Measurements from ENCODE around the gene MTUS2. TPM values are rescaled to one million over a fixed set of nuclear protein-coding genes. Genes with fewer than 3 reads are reported as not detected.

Gene MTUS2
- total and polyA plus RNA-seq, 2 of the 8 experiments (the other 6 are each of a cell fraction or from before 2014, with no cell fraction given) = 0.18 to 0.80 TPM

DNA sequence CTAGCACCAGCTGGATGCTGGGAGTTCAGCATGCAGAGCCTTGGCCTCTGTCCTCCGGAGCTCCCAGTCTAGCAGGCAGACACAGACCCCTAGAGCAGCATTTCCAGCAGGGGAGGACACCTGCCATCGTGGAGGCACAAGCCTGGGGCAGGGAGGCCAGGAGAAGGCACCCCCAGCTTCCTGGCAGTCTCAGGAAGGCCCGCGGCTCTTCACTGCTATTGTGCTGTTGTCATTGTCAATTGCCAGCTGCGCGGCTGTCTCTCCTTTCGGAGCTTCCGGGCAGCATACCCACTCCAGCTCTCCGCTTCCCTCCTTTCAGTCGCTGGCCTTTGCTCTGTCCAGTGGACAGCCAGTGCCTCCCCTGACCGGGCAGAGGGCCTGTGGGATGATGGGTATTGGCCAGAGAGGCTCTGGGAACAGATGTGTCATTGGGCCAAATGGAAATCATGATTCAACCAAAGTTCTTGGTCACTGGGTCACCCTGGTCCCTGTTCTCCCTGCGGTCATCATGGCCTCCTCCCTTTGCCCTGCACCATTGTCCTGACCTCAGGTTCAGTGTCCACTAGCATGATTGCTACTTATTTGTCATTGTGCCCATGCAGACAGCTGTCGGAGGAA is 682.4 kb downstream of the MTUS2 start:
- Histone ChIP-seq H4K20me1 (replicated peaks in 1 of 2; ENCODE audit: control insufficient read depth in 1 of 2, insufficient read depth in 2 of 2, low read length in 2 of 2) (peaks cover 0 to 3% of the 10 kb centered on the region in 2 experiments), H3K23me2 (ENCODE audit: low read depth, low read length) (no peaks in the 10 kb centered on the region), H3K79me2 (ENCODE audit: control insufficient read depth in 1 of 2, insufficient read depth in 2 of 2, low read length in 2 of 2) (no peaks in the 10 kb centered on the region), H3K14ac (ENCODE audit: insufficient read length) (no peak overlapping the region), H3K27me3 (replicated peaks in 1 of 4; ENCODE audit: control insufficient read depth in 3 of 4, extremely low read depth in 1 of 4, insufficient read depth in 3 of 4, low read length in 3 of 4) (no peaks in the 10 kb centered on the region; a peak in 1 of 7 replicates), H3K79me1 (ENCODE audit: low read depth, low read length) (no peaks in the 10 kb centered on the region), H3K36me3 (ENCODE audit: control insufficient read depth in 2 of 4, insufficient read depth in 4 of 4, low read length in 3 of 4) (no peaks in the 10 kb centered on the region), H3K56ac (replicated peaks; ENCODE audit: insufficient read length, low read depth, low read length) (no peak overlapping the region), H4K5ac (ENCODE audit: insufficient read length, low read depth, low read length) (no peak overlapping the region), H3K9ac (replicated peaks in 1 of 4; ENCODE audit: extremely low read depth in 1 of 4, low read depth in 3 of 4, low read length in 3 of 4) (no peak overlapping the region), H3K4ac (replicated peaks; ENCODE audit: insufficient read length, low read depth, low read length) (no peak overlapping the region), H2BK5ac (ENCODE audit: low read depth, low read length) (no peak overlapping the region), H3K18ac (ENCODE audit: extremely low read depth, low read length) (no peak overlapping the region), H2BK120ac (replicated peaks; ENCODE audit: low read depth, low read length) (no peak overlapping the region), H4K91ac (replicated peaks; ENCODE audit: insufficient read length, low read length) (no peak overlapping the region), H3K27ac (ENCODE audit: low read depth, low read length) (no peak overlapping the region), H3K4me2 (ENCODE audit: insufficient read depth in 1 of 2, low read depth in 2 of 2, low read length in 2 of 2) (peak overlapping the region; percentile 8 to 48; a peak in 2 of 4 replicates), H3K9me3 (ENCODE audit: insufficient read depth in 2 of 2, low read depth in 1 of 2, low read length in 1 of 2) (no peaks in the 10 kb centered on the region), H2BK15ac (ENCODE audit: low read length) (no peak overlapping the region), H2AK5ac (ENCODE audit: low read depth, low read length) (no peak overlapping the region), H3K23ac (ENCODE audit: insufficient read length) (no peak overlapping the region), H2BK12ac (ENCODE audit: low read depth, low read length) (no peak overlapping the region), H3K4me1 (replicated peaks in 1 of 4; ENCODE audit: control insufficient read depth in 3 of 4, insufficient read depth in 4 of 4, low read length in 3 of 4) (no peaks in the 10 kb centered on the region), H3K4me3 (ENCODE audit: extremely low read depth in 1 of 4, insufficient read depth in 2 of 4, low read depth in 3 of 4, low read length in 4 of 4) (peak overlapping the region in 2 of 4 experiments; percentile 2 to 19; a peak in 2 of 8 replicates), H2BK20ac (ENCODE audit: low read length) (no peak overlapping the region), H4K8ac (ENCODE audit: extremely low read depth, insufficient read depth, low read length) (no peak overlapping the region), H2AFZ (ENCODE audit: low read length) (peak overlapping the region; percentile 47; the same call in 1 of the 2 replicates)
- ChIA-PET POLR2A (ENCODE audit: partially characterized antibody) (interaction anchor here (0.6 to 1.7 kb wide), 3 partner anchors 9 to 68 kb away, joined by 3 to 4 read pairs (median 3); no protein-coding TSS in a partner anchor), CTCF (ENCODE audit: partially characterized antibody) (interaction anchor here (0.6 to 17.8 kb wide), 9 partner anchors 14 to 211 kb away, joined by 3 to 210 read pairs (median 4); no protein-coding TSS in a partner anchor)
- no peak for FAIRE-seq
- DNase-seq (ENCODE audit: low read depth in 1 of 2, low spot score in 2 of 2) = no peak
- 87% methylated on average over 13 of the region's 13 CpGs; no CpG with 5 or more reads in 1 of the 2 experiments for WGBS, 2 experiments (ENCODE audit: extremely low coverage in 1 of 2, insufficient coverage in 1 of 2, insufficient read length in 1 of 2, insufficient replicate concordance in 2 of 2, low coverage in 1 of 2, low lambda C conversion rate in 2 of 2, missing lambda C conversion rate in 1 of 2)
- TF ChIP-seq EZH2 (IDR thresholded peaks at IDR 0.05; ENCODE audit: low read depth, low read length, severe bottlenecking) (no peak), BCL11A (IDR thresholded peaks at IDR 0.05; ENCODE audit: low read depth in 2 of 2, low read length in 2 of 2) (no peak), KDM1A (IDR thresholded peaks at IDR 0.05; ENCODE audit: borderline replicate concordance, low read length) (no peak), KDM4A (IDR thresholded peaks at IDR 0.05; ENCODE audit: low read depth, low read length, severe bottlenecking) (no peak), SUZ12 (IDR thresholded peaks at IDR 0.05; ENCODE audit: low read length) (no peak), BACH1 (IDR thresholded peaks at IDR 0.05; ENCODE audit: low read length) (no peak), SP4 (IDR thresholded peaks at IDR 0.05; ENCODE audit: low read length) (no peak), RXRA (IDR thresholded peaks at IDR 0.05; ENCODE audit: insufficient read depth, low read depth, low read length) (no peak), SIRT6 (IDR thresholded peaks at IDR 0.05; ENCODE audit: low read length) (no peak), TEAD4 (IDR thresholded peaks at IDR 0.05; ENCODE audit: low read depth, low read length) (no peak), RBBP5 (IDR thresholded peaks at IDR 0.05; ENCODE audit: borderline replicate concordance, low read depth, low read length) (no peak), POLR2A (IDR thresholded peaks at IDR 0.05; ENCODE audit: control extremely low read depth in 1 of 2, low read depth in 2 of 2, low read length in 2 of 2) (no peak), GTF2F1 (IDR thresholded peaks at IDR 0.05; ENCODE audit: borderline replicate concordance, low read depth, low read length) (no peak), CTBP2 (IDR thresholded peaks at IDR 0.05; ENCODE audit: borderline replicate concordance, insufficient read depth, insufficient read length, low read length) (no peak)
